Measurements from ENCODE around the gene IGFBP5. TPM values are rescaled to one million over a fixed set of nuclear protein-coding genes. Genes with fewer than 3 reads are reported as not detected.

Gene IGFBP5
- total and polyA plus RNA-seq, 7 donors: 13.6 to 773 (median 254) TPM

DNA sequence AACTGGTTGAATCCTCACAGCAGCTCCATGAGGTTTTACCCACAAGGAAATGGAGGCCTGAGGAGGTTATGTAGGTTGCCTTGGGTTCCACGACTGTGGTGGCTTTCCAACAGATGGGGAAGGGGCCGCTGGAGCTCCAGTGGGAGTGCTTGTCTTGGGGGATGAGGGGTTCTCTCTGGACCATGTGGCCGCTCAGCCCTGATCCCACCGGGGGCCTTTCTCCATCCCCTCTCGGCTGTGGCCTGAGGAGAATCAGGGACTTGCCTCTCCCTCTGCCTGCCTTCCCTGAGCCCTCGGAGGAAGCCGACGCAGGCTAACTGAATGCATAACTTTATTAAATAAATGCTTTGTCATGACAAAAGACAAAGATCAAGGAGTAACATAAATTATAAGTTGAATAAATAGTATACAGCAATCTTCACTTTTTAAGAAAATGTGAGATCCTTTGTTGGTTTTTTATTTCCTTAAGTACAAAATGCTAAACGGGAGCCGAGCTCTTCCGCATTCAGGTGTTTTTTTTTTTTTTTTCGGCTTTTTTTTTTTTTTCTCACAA lies 23.5 kb downstream of the IGFBP5 start:
- intact Hi-C loops (cut with DNase I): no loop called here
- TF ChIP-seq EP300 (IDR thresholded peaks at IDR 0.05) (no peak), POLR2AphosphoS5 (IDR thresholded peaks at IDR 0.05) (peak in 2 of 4 donors; percentile 37 to 44)
- H3K36me3 ChIP-seq: peaks cover 13 to 38% (median 24%) of the 10 kb centered on the region in 4 donors
- H3K9me3 ChIP-seq: no peaks in the 10 kb centered on the region
- peak overlapping the region in 3 of 4 donors; percentile 28 to 57 (median 35) for H3K27ac ChIP-seq
- no peaks in the 10 kb centered on the region for H3K27me3 ChIP-seq
- WGBS, 2 donors: 81 to 89% methylated on average over 12 of the region's 12 CpGs
- DNase-seq: no peak
- H3K4me1 ChIP-seq: no peaks in the 10 kb centered on the region
- H3K4me3 ChIP-seq: no peak overlapping the region

DNA sequence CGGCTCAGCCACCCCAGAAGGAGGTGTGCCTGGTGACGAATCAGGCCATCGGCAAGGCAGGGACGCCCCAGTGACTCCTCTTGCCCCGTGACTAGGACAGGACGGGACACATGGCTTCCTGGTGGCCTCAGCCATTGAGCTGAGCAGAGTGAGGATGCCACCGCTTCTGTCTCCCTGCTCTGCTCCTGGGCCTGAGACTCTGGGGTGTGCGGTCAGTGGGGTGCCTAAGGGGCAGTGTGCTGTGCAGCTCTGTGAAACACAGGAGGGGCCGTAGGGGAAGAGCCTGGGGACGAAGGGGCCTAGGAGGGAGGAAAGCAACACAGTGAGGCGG lies 24.3 kb downstream of the IGFBP5 start:
- no peak for DNase-seq
- H3K27ac ChIP-seq: peak overlapping the region in 2 of 4 donors; percentile 28 to 57
- H3K4me1 ChIP-seq: peaks cover 0 to 5% (median 3%) of the 10 kb centered on the region in 4 donors
- WGBS, 2 donors: 89 to 93% methylated on average over 11 of the region's 11 CpGs
- TF ChIP-seq EP300 (IDR thresholded peaks at IDR 0.05) (no peak), POLR2AphosphoS5 (IDR thresholded peaks at IDR 0.05) (peak in 1 of 4 donors; percentile 74)
- peaks cover 9 to 29% (median 16%) of the 10 kb centered on the region in 4 donors for H3K36me3 ChIP-seq
- no peaks in the 10 kb centered on the region for H3K27me3 ChIP-seq
- intact Hi-C loops (cut with DNase I): no loop called here
- no peak overlapping the region for H3K4me3 ChIP-seq
- H3K9me3 ChIP-seq: no peaks in the 10 kb centered on the region

DNA sequence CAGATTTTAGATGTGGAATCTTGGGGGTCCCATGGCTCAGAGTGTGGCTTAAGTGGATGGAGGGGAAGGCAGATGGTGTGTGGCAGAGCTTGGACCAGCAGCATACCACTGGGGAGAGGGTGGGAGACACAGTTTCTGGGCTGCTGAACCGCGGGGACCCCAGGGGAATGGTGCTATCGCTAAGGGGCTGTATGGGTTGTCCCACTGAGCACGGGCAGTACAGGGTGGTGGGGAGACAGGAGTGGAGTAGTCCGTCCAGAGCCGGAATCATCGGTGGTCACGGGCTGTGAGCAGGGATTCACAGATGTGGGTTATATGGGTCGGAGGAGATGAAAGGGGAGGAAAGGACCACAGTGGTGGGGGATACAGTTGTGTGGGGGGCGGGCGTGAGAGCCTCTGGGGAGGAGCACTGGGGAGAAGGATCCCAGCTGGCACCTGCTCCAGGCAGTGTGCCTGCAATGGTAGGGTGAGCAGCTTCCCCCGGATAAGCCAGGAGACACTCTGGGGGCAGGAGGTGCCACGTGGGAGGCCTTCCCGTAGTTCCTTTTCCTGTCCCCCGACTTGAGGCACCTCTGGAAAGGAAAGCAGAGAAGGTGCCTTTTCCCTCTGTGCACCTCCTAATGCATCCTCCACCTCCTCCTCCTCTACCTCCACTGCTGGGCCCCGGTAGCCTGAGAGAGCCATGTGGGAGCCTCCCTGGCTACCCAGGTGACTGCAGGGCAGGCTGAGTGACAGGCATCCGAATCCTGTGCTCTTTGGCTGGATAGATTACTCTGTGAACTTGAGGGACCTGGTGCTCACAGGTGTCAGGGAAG lies 24.9 kb downstream of the IGFBP5 start:
- Histone ChIP-seq H3K27ac (peak overlapping the region in 1 of 4 donors; percentile 57), H3K27me3 (no peaks in the 10 kb centered on the region), H3K36me3 (peaks cover 9 to 24% (median 14%) of the 10 kb centered on the region in 4 donors), H3K4me3 (no peak overlapping the region), H3K9me3 (no peaks in the 10 kb centered on the region), H3K4me1 (peaks cover 0 to 10% (median 8%) of the 10 kb centered on the region in 4 donors)
- no peak for DNase-seq
- WGBS, 2 donors: 67 to 79% methylated on average over 17 of the region's 17 CpGs
- intact Hi-C loops (cut with DNase I): no loop called here
- no peak for TF ChIP-seq EP300 (IDR thresholded peaks at IDR 0.05)
- no peak for TF ChIP-seq POLR2AphosphoS5 (IDR thresholded peaks at IDR 0.05)

DNA sequence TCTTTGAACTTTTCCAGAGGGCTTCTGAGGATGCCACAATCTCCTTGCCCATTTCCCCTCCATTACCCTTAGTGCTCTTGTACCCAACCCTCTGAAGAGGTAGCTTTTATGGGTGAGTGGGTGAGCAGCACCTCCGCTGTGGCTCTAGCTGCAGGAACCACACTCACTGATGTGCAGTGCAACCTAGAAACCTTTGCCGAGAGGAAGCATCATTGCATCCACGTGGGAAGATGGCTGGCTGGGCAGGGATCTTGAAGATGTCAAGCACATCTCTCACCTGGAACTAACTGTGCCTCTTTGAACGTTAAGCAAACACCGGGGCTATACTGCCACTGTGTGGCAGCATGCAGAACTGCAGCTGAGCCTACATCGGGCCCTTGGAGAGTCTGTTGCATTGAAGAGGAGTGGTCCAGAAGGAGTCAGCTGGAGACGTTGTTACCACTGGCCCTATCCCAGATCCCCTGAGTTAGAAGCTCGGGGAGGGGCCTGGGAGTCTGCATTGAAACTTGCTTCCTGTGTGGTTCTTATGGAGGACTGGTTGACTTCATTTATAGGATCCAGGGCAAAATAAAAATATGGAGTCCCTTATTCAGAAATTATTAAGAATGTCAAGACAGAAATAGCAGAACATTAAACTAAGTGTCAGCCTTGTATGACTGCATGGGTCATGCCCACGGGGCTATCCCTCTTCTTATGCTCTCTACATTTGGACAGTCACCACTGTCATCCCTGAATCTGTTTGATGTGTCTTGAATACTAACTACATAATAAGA lies 28.7 kb downstream of the IGFBP5 start:
- Histone ChIP-seq H3K36me3 (no peaks in the 10 kb centered on the region), H3K4me1 (peaks cover 0 to 17% (median 15%) of the 10 kb centered on the region in 4 donors), H3K9me3 (no peaks in the 10 kb centered on the region), H3K27me3 (no peaks in the 10 kb centered on the region), H3K4me3 (no peak overlapping the region), H3K27ac (peak overlapping the region in 1 of 4 donors; percentile 66)
- WGBS, 2 donors: 11 to 16% methylated on average over 9 of the region's 9 CpGs
- DNase-seq: no peak
- TF ChIP-seq POLR2AphosphoS5 (IDR thresholded peaks at IDR 0.05): peak in 1 of 4 donors; percentile 54
- no peak for TF ChIP-seq EP300 (IDR thresholded peaks at IDR 0.05)
- TF ChIP-seq, protein P1, sequence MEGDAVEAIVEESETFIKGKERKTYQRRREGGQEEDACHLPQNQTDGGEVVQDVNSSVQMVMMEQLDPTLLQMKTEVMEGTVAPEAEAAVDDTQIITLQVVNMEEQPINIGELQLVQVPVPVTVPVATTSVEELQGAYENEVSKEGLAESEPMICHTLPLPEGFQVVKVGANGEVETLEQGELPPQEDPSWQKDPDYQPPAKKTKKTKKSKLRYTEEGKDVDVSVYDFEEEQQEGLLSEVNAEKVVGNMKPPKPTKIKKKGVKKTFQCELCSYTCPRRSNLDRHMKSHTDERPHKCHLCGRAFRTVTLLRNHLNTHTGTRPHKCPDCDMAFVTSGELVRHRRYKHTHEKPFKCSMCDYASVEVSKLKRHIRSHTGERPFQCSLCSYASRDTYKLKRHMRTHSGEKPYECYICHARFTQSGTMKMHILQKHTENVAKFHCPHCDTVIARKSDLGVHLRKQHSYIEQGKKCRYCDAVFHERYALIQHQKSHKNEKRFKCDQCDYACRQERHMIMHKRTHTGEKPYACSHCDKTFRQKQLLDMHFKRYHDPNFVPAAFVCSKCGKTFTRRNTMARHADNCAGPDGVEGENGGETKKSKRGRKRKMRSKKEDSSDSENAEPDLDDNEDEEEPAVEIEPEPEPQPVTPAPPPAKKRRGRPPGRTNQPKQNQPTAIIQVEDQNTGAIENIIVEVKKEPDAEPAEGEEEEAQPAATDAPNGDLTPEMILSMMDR (IDR thresholded peaks at IDR 0.05): peak; percentile 94 to 99 (median 98)
- no peak for TF ChIP-seq POLR2A (IDR thresholded peaks at IDR 0.05)
- intact Hi-C loops (cut with DNase I): loop anchor here (1.0 to 10.0 kb wide), 2 partner anchors 147 to 632 kb away; no protein-coding TSS in a partner anchor

DNA sequence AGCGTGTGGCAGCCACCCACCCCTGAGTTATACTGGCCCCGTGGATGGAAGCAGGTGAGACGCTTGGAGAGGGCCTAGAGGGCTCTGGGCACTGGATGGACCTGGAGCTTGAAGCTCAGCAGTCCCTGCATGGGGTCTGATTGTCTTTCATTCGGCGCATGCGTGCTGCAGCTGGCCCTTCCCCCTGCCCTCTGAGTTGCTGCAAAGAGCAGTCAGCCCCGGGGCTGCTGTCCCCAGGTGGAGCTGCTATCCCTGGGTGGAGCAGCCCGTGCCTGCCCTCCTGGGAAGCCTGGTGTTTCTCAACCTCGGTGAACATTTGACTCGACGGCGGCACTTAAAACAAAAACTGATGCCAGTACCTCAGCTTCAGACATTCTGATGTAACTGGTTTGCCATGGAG lies 29.6 kb downstream of the IGFBP5 start:
- peak overlapping the region in 3 of 4 donors; percentile 6 to 66 (median 41) for H3K27ac ChIP-seq

More for the DNA sequence above, 29.6 kb downstream of the IGFBP5 start:
- H3K36me3 ChIP-seq: no peaks in the 10 kb centered on the region
- no peaks in the 10 kb centered on the region for H3K27me3 ChIP-seq
- TF ChIP-seq, protein P1 (IDR thresholded peaks at IDR 0.05): no peak
- no peak for TF ChIP-seq EP300 (IDR thresholded peaks at IDR 0.05)
- TF ChIP-seq POLR2A (IDR thresholded peaks at IDR 0.05): no peak
- no peak for TF ChIP-seq POLR2AphosphoS5 (IDR thresholded peaks at IDR 0.05)
- DNase-seq: no peak
- H3K9me3 ChIP-seq: no peaks in the 10 kb centered on the region
- H3K4me1 ChIP-seq: peaks cover 0 to 17% (median 15%) of the 10 kb centered on the region in 4 donors
- intact Hi-C loops (cut with DNase I): loop anchor here (1.0 to 10.0 kb wide), 2 partner anchors 146 to 631 kb away; no protein-coding TSS in a partner anchor
- 50 to 67% methylated on average over 12 of the region's 12 CpGs for WGBS, 2 donors
- H3K4me3 ChIP-seq: no peak overlapping the region

Data from sigmoid colon (tissue), 7 donors.